ENCODE data around the gene KRT31.
"Not testable (repeated sequence)": the region's sequence is repeated elsewhere in the genome, so short reads cannot be mapped to it uniquely, and the experiment has no call there.

Gene KRT31

GRCh38 chr17:41439375-41439774 is 42.0 kb upstream of the KRT31 start:
- in situ Hi-C loops (cut with HindIII; ENCODE audit: low sequenced_read_pairs), result no loop called here
- no peak overlapping the region for H3K4me3 ChIP-seq (ENCODE audit: low read depth, low read length)
- no peak for DNase-seq (ENCODE audit: low read depth, low spot score)
- TF ChIP-seq, protein P1, sequence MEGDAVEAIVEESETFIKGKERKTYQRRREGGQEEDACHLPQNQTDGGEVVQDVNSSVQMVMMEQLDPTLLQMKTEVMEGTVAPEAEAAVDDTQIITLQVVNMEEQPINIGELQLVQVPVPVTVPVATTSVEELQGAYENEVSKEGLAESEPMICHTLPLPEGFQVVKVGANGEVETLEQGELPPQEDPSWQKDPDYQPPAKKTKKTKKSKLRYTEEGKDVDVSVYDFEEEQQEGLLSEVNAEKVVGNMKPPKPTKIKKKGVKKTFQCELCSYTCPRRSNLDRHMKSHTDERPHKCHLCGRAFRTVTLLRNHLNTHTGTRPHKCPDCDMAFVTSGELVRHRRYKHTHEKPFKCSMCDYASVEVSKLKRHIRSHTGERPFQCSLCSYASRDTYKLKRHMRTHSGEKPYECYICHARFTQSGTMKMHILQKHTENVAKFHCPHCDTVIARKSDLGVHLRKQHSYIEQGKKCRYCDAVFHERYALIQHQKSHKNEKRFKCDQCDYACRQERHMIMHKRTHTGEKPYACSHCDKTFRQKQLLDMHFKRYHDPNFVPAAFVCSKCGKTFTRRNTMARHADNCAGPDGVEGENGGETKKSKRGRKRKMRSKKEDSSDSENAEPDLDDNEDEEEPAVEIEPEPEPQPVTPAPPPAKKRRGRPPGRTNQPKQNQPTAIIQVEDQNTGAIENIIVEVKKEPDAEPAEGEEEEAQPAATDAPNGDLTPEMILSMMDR (IDR thresholded peaks at IDR 0.05; ENCODE audit: low read depth, low read length), result no peak

- H3K4me3 ChIP-seq (ENCODE audit: low read depth, low read length), result no peak overlapping the region
- no peak for DNase-seq (ENCODE audit: low read depth, low spot score)
- in situ Hi-C loops (cut with HindIII; ENCODE audit: low sequenced_read_pairs), result no loop called here
- TF ChIP-seq, protein P1 (IDR thresholded peaks at IDR 0.05; ENCODE audit: low read depth, low read length), result no peak
Measured at GRCh38 chr17:41437769-41438168, 40.4 kb upstream of the KRT31 start.

GRCh38 chr17:41437254-41437653 is 39.8 kb upstream of the KRT31 start:
- TF ChIP-seq, protein P1 (IDR thresholded peaks at IDR 0.05; ENCODE audit: low read depth, low read length), result no peak
- H3K4me3 ChIP-seq (ENCODE audit: low read depth, low read length), result no peak overlapping the region
- DNase-seq (ENCODE audit: low read depth, low spot score), result no peak
- in situ Hi-C loops (cut with HindIII; ENCODE audit: low sequenced_read_pairs), result no loop called here

GRCh38 chr17:41434415-41434814 is 37.0 kb upstream of the KRT31 start:
- TF ChIP-seq, protein P1 (IDR thresholded peaks at IDR 0.05; ENCODE audit: low read depth, low read length), result no peak
- in situ Hi-C loops (cut with HindIII; ENCODE audit: low sequenced_read_pairs), result no loop called here
- DNase-seq (ENCODE audit: low read depth, low spot score), result no peak
- no peak overlapping the region for H3K4me3 ChIP-seq (ENCODE audit: low read depth, low read length)

- DNase-seq (ENCODE audit: low read depth, low spot score), result no peak
- in situ Hi-C loops (cut with HindIII; ENCODE audit: low sequenced_read_pairs), result no loop called here
- TF ChIP-seq, protein P1 (IDR thresholded peaks at IDR 0.05; ENCODE audit: low read depth, low read length), result no peak
- H3K4me3 ChIP-seq (ENCODE audit: low read depth, low read length), result no peak overlapping the region
Measured at GRCh38 chr17:41434005-41434404, 36.6 kb upstream of the KRT31 start.

DNA sequence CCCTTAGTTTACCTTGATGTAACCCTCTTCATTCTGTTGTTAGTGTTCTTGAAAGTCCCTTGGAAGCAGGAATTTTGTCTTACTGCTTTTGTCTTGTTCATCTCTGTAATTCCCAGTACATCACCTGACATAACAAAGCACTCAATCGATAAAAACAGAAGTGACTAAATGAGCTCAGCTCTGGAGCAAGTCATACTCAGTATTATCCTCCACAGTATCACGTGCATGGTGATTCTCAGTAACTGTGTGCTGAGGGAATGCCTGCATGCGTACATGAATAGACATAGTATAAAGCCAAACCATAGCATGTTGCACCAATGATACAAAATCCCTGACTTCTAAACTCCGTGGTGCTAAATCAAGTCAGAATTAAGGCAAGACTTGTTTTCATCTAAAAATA is 36.2 kb upstream of the KRT31 start:
- H3K4me3 ChIP-seq (ENCODE audit: low read depth, low read length), result no peak overlapping the region
- no peak for DNase-seq (ENCODE audit: low read depth, low spot score)
- TF ChIP-seq, protein P1 (IDR thresholded peaks at IDR 0.05; ENCODE audit: low read depth, low read length), result no peak
- in situ Hi-C loops (cut with HindIII; ENCODE audit: low sequenced_read_pairs), result no loop called here

DNA sequence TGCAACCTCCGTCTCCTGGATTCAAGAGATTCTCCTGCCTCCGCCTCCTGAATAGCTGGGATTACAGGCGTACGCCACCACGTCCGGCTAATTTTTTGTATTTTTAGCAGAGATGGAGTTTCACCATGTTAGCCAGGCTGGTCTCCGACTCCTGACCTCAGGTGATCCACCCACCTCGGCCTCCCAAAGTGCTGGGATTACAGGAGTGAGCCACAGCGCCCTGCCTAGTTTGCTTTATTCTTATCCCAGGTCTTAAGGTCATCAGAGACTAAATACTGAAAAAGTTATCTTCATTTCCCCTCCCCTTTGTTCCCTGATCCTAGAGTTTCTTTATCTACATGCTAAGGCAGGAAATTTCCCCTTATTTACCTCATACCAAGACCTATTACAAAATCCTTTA is 33.0 kb upstream of the KRT31 start:
- DNase-seq (ENCODE audit: low read depth, low spot score); in situ Hi-C loops (cut with HindIII; ENCODE audit: low sequenced_read_pairs); H3K4me3 ChIP-seq (ENCODE audit: low read depth, low read length): not testable (repeated sequence)

Measured in astrocyte of the spinal cord (primary cell).